GM12801 (cell line): ENCODE data around the gene TNS3.

Source experiments
- TF ChIP-seq, protein P1 (sequence below): IDR thresholded peaks from one replicate; pipeline ENCODE4 v1.5.1; 2011; ENCODE audit warnings: control low read depth; ENCODE audit not compliant: insufficient read length; ENCODE audit errors: extremely low read depth

The TNS3 gene

DNA sequence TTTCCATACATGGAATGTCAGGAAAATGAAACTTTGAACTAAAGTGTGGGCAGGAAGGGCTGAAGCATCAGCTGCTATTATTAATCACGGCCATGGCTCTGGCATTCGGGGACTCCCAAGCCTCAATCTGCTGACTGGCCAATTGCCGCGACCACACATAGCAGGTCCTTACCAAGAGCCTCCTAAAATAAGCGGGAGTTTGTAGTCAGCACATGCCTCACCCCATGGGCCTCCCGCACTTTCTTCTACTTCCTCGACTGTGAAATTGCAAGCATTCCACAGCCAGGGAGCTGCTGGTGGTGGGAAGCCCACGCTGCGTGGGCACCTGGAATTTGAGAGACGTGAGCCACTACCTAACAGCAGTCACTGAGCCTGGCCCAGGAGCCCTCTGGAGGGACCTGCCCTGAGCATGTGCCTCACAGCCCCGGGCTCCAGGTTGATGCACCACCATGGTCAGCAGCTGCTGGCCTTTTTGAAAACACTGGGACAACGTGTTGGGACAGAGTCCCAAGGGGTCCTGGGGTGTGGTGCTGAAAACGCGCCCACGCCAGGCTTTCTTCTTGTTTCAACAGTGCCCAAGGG, 211.4 kb downstream of the TNS3 start:
- TF ChIP-seq, protein P1, sequence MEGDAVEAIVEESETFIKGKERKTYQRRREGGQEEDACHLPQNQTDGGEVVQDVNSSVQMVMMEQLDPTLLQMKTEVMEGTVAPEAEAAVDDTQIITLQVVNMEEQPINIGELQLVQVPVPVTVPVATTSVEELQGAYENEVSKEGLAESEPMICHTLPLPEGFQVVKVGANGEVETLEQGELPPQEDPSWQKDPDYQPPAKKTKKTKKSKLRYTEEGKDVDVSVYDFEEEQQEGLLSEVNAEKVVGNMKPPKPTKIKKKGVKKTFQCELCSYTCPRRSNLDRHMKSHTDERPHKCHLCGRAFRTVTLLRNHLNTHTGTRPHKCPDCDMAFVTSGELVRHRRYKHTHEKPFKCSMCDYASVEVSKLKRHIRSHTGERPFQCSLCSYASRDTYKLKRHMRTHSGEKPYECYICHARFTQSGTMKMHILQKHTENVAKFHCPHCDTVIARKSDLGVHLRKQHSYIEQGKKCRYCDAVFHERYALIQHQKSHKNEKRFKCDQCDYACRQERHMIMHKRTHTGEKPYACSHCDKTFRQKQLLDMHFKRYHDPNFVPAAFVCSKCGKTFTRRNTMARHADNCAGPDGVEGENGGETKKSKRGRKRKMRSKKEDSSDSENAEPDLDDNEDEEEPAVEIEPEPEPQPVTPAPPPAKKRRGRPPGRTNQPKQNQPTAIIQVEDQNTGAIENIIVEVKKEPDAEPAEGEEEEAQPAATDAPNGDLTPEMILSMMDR = no peak

DNA sequence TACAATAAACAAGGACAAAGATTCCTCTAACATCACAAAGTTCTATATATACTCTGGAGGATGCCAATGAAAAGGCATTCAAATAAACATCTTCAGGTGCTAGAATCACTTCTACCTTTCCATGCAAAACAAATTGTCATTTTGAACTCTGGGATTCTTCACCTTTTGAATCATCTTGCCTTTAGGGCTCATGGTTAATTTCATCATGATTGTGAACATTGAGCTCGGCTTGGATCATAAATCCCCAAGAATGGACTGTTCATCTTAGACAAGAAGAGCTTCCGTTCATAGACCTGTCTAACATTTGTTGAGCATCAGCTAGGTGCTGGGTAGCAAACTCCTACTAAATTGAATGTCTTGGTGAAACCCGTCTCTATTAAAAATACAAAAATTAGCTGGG, 212.2 kb downstream of the TNS3 start:
- TF ChIP-seq, protein P1 = no peak

- TF ChIP-seq, protein P1 = no peak
Measured at GRCh38 chr7:47368190-47368812, 213.6 kb downstream of the TNS3 start.

DNA sequence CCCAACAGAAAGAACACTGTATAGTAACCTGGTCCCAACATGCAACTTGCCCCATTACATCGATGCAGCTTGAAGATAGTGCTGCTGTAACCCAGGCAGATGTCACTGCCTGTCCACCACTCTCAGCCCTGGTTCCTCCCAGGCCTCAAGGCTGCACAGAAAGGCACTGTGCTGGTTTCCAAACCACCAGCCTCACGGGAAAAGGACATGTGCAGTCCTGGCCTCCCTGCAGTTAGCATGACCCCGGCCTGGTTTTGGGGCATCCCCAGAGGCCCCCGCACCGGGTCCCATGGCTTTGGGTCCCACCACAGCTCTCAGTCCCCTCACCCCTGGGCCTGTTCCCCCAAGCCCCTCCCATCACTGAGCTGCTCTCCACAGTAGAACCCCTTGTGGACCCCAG, 214.5 kb downstream of the TNS3 start:
- TF ChIP-seq, protein P1 = no peak

DNA sequence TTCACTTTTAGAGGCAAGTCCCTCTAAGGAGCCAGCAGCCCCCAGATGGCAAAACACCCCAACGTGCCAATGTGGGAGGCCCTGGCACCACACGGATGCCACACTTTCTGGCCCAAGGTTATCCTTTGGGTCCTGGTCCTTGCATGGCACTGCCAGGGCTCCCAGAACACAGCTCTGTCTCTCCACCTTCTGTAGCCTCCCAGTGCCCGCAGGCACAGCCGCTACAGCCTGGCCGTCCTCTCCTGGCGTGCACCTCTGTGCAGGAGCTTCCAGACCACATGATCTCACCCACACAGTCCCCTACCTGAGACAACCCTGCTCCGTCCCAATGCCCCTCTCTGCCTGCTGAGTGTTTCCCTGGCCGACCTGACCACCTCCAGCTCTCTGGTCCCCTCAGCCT, 215.0 kb downstream of the TNS3 start:
- TF ChIP-seq, protein P1 = no peak

- TF ChIP-seq, protein P1 = no peak
Measured at GRCh38 chr7:47366211-47366610, 215.7 kb downstream of the TNS3 start.

DNA sequence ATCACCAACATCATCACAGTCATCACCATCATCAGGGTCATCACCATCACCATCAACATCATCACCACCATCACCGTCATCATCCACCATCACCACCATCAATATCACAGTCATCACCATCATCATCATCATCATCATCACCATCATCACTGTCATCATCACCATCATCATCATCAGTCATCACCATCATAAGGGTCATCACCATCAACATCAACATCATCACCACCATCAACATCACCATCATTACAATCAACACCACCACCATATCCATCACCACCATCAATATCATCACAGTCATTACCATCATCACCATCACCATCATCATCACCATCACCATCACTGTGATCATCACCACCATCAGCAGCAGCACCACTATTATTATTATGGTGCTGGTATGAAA, 218.9 kb downstream of the TNS3 start:
- TF ChIP-seq, protein P1 = no peak
